H1 (cell line): Measurements from ENCODE around the gene CHST8. TPM values are rescaled to one million over a fixed set of nuclear protein-coding genes. Genes with fewer than 3 reads are reported as not detected.

ENCODE experiments used
- GTF2F1 ChIP-seq: IDR thresholded peaks from 2 replicates; pipeline ENCODE4 v1.6.1; 2012; ENCODE audit warnings: low read depth, low read length, improper control_type of control experiment, borderline replicate concordance
- SIRT6 ChIP-seq: IDR thresholded peaks from one replicate; pipeline ENCODE4 v1.7.1; 2012; ENCODE audit warnings: low read length, inconsistent platforms
- polyA plus RNA-seq, 7 experiments: library from polyadenylated mRNA; depleted of rRNA in 3 of 7; stranded (reverse) in 5 of 7; unstranded in 2 of 7; fragments of >200 nt in 5 of 7; fragments of 200-250 nt in 2 of 7; gene quantifications; 1 replicate in 5 of 7; 2 replicates in 1 of 7; 4 replicates in 1 of 7; pipeline versions ENCODE4 v1.2.1 to v1.2.3, GENCODE V29; 2011 to 2013; ENCODE audit warnings: missing spikeins in 2 of 7, mixed read lengths in 2 of 7
- total RNA-seq: library from RNA; stranded (reverse); fragmentation: NEBNext Ultra II Directional; extraction: Animal tissue kit (Norgen Biotek cat#: 25700); gene quantifications from 2 replicates; pipeline ENCODE4 v1.2.1, GENCODE V29; 2021
- TF ChIP-seq, protein P1 (sequence below), 3 experiments: IDR thresholded peaks; 1 replicate in 2 of 3; 2 replicates in 1 of 3; pipeline versions ENCODE4 v1.5.1 to v1.6.1; 2011; ENCODE audit warnings: low read length in 3 of 3, mild to moderate bottlenecking in 3 of 3, inconsistent platforms in 2 of 3, low read depth in 1 of 3, moderate library complexity in 1 of 3; ENCODE audit not compliant: insufficient read depth in 1 of 3; ENCODE audit errors: control extremely low read depth in 1 of 3
- TF ChIP-seq, protein P2 (sequence below): IDR thresholded peaks from 2 replicates; pipeline ENCODE4 v1.6.1; 2012; ENCODE audit warnings: inconsistent platforms

CHST8 gene
- total and polyA plus RNA-seq, 2 of the 8 experiments (the other 6 are each of a cell fraction or from before 2014, with no cell fraction given) = 10.8 to 28.2 TPM

DNA sequence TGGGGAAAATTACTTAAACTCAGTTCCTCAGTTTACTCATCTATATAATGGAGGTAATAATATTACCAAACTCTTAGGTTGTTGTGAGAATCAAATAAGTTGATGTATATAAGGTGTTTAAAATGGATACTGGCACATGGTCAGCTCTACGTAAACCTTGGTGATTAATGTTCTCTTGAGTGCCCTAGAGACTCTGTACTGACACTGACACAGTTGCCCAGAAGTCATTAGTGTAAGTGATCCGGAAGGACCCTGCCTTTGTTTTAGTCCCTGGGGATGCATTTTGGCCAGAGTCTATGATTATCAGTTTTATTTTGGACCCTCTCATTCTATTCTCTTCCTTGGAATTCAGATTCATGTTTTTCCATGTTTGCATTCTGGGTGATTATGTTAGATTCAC is 31.9 kb downstream of the CHST8 start (continued):
- TF ChIP-seq, protein P1, sequence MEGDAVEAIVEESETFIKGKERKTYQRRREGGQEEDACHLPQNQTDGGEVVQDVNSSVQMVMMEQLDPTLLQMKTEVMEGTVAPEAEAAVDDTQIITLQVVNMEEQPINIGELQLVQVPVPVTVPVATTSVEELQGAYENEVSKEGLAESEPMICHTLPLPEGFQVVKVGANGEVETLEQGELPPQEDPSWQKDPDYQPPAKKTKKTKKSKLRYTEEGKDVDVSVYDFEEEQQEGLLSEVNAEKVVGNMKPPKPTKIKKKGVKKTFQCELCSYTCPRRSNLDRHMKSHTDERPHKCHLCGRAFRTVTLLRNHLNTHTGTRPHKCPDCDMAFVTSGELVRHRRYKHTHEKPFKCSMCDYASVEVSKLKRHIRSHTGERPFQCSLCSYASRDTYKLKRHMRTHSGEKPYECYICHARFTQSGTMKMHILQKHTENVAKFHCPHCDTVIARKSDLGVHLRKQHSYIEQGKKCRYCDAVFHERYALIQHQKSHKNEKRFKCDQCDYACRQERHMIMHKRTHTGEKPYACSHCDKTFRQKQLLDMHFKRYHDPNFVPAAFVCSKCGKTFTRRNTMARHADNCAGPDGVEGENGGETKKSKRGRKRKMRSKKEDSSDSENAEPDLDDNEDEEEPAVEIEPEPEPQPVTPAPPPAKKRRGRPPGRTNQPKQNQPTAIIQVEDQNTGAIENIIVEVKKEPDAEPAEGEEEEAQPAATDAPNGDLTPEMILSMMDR (IDR thresholded peaks at IDR 0.05; ENCODE audit: control extremely low read depth in 1 of 3, insufficient read depth in 1 of 3, low read depth in 1 of 3, low read length in 3 of 3) = no peak
- TF ChIP-seq, protein P2, sequence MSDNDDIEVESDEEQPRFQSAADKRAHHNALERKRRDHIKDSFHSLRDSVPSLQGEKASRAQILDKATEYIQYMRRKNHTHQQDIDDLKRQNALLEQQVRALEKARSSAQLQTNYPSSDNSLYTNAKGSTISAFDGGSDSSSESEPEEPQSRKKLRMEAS = no peak
- no peak for TF ChIP-seq GTF2F1
- no peak for TF ChIP-seq SIRT6
- TF ChIP-seq, all 59 proteins: peak for 0
